ENCODE measurements around the gene STAT2. TPM values are rescaled to one million over a fixed set of nuclear protein-coding genes. Genes with fewer than 3 reads are reported as not detected.
"Not testable (repeated sequence)": the region's sequence is repeated elsewhere in the genome, so short reads cannot be mapped to it uniquely, and the experiment has no call there.

STAT2 gene
- total RNA-seq, 1 experiment from 2014 or later = 76.6 TPM

DNA sequence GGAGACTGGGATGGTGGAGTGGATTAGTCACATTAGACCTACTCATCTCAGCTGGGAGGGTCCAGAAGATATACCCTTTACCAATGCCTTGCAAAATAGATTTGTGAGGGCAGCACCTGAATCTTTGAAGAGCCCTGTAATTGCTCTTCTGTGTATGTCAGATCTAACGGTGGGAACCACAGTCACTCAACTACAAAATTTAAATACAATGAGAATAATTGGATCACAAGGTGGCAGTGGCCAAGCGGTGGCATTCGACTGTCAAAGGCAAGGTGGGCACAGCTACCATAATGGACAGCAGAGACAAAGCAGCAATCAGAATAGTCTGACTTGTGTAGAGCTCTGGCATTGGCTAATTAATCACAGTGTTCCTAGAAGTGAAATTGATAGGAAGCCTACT lies 39.6 kb upstream of the STAT2 start:
- H3K9me3 ChIP-seq (ENCODE audit: insufficient read depth, low read depth); H3K36me3 ChIP-seq (ENCODE audit: low read depth); H3F3A ChIP-seq (ENCODE audit: insufficient read depth, low read depth); H3K27me3 ChIP-seq (ENCODE audit: insufficient read depth, low read depth); DNase-seq; H3K4me1 ChIP-seq (replicated peaks; ENCODE audit: insufficient read depth); H4K20me1 ChIP-seq (ENCODE audit: insufficient read depth); H3K4me3 ChIP-seq; H3K79me2 ChIP-seq (ENCODE audit: low read depth); BruUV-seq (replicated peaks); H3K27ac ChIP-seq; H3K4me2 ChIP-seq; intact Hi-C loops (cut with micrococcal nuclease; ENCODE audit: unreplicated experiment); H2AFZ ChIP-seq; POLR2A ChIA-PET (ENCODE audit: unreplicated experiment); CTCF ChIA-PET; H3K9me2 ChIP-seq (ENCODE audit: insufficient read depth): not testable (repeated sequence)

DNA sequence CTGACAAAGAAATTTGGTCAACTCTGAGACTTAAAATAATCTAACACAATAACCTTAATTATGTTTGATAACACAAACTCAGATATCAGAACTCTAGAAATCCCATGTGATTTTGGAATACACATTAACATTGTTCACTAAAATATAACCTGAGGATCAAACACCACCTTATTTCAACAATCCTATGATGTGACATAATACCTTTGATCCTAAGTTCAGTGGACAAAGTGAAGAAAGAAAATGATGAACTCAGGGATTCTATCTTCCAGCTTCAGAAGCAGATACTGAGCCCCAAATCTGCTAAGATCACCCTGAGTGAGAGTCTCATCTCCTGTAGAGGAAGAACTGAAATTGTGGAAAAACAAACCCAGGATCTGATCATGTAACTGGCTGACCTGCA lies 38.4 kb upstream of the STAT2 start:
- no peak overlapping the region for H3K27ac ChIP-seq
- H4K20me1 ChIP-seq (ENCODE audit: insufficient read depth) = no peaks in the 10 kb centered on the region
- no peaks in the 10 kb centered on the region for H3K9me2 ChIP-seq (ENCODE audit: insufficient read depth)
- H3F3A ChIP-seq (ENCODE audit: insufficient read depth, low read depth) = no peaks in the 10 kb centered on the region
- ChIA-PET POLR2A (ENCODE audit: unreplicated experiment) (no interaction called here), CTCF (no interaction called here)
- H3K27me3 ChIP-seq (ENCODE audit: insufficient read depth, low read depth) = no peaks in the 10 kb centered on the region; the same call in 1 of the 2 replicates
- H3K4me2 ChIP-seq = no peak overlapping the region
- no TSS peak for BruUV-seq (replicated peaks)
- intact Hi-C loops (cut with micrococcal nuclease; ENCODE audit: unreplicated experiment) = no loop called here
- no peaks in the 10 kb centered on the region for H3K36me3 ChIP-seq (ENCODE audit: low read depth)
- H3K9me3 ChIP-seq (ENCODE audit: insufficient read depth, low read depth) = peaks cover 7% of the 10 kb centered on the region; the same call in 1 of the 2 replicates
- TF ChIP-seq EZH2 (IDR thresholded peaks at IDR 0.05; ENCODE audit: low read depth) = no peak
- TF ChIP-seq, protein P1, sequence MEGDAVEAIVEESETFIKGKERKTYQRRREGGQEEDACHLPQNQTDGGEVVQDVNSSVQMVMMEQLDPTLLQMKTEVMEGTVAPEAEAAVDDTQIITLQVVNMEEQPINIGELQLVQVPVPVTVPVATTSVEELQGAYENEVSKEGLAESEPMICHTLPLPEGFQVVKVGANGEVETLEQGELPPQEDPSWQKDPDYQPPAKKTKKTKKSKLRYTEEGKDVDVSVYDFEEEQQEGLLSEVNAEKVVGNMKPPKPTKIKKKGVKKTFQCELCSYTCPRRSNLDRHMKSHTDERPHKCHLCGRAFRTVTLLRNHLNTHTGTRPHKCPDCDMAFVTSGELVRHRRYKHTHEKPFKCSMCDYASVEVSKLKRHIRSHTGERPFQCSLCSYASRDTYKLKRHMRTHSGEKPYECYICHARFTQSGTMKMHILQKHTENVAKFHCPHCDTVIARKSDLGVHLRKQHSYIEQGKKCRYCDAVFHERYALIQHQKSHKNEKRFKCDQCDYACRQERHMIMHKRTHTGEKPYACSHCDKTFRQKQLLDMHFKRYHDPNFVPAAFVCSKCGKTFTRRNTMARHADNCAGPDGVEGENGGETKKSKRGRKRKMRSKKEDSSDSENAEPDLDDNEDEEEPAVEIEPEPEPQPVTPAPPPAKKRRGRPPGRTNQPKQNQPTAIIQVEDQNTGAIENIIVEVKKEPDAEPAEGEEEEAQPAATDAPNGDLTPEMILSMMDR (conservative IDR thresholded peaks at IDR 0.05) = no peak
- H2AFZ ChIP-seq = no peak overlapping the region
- H3K79me2 ChIP-seq (ENCODE audit: low read depth) = no peaks in the 10 kb centered on the region
- no peak for DNase-seq
- H3K4me3 ChIP-seq = no peak overlapping the region
- H3K4me1 ChIP-seq (replicated peaks; ENCODE audit: insufficient read depth) = no peaks in the 10 kb centered on the region

DNA sequence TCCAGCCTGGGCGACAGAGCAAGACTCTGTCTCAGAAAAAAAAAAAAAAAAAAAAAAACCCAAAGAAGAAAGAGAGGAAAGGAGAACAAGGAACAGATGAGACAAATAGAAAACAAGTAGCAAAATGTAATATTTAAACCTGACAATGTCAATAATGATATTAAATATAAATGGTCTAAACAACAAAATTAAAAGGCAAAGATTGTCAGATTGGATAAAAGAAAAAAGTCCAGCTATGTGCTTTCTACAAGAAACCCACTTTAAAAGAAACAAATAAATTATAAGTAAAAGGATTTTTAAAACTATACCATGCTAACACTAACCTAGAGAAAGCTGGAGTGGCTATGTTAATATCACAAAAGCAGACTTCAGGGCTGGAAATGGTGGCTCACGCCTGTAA lies 32.4 kb upstream of the STAT2 start:
- Histone ChIP-seq H3K36me3 (ENCODE audit: low read depth) (no peaks in the 10 kb centered on the region), H3K27ac (no peak overlapping the region), H3K9me3 (ENCODE audit: insufficient read depth, low read depth) (0 out of 2 replicates have a peak, but pooled peaks cover 2% of the 10 kb centered on the region), H3K79me2 (ENCODE audit: low read depth) (no peaks in the 10 kb centered on the region), H3K9me2 (ENCODE audit: insufficient read depth) (no peaks in the 10 kb centered on the region), H4K20me1 (ENCODE audit: insufficient read depth) (no peaks in the 10 kb centered on the region), H3K4me2 (no peak overlapping the region), H3K4me1 (replicated peaks; ENCODE audit: insufficient read depth) (no peaks in the 10 kb centered on the region), H3K27me3 (ENCODE audit: insufficient read depth, low read depth) (no peaks in the 10 kb centered on the region), H2AFZ (no peak overlapping the region), H3F3A (ENCODE audit: insufficient read depth, low read depth) (no peaks in the 10 kb centered on the region), H3K4me3 (no peak overlapping the region)
- DNase-seq = no peak
- no TSS peak for BruUV-seq (replicated peaks)
- CTCF ChIA-PET = interaction anchor here (0.6 kb wide), 2 partner anchors 368 to 401 kb away, joined by 3 to 5 read pairs; no protein-coding TSS in a partner anchor
- POLR2A ChIA-PET (ENCODE audit: unreplicated experiment) = no interaction called here
- intact Hi-C loops (cut with micrococcal nuclease; ENCODE audit: unreplicated experiment) = no loop called here
- TF ChIP-seq, protein P1 (conservative IDR thresholded peaks at IDR 0.05) = no peak
- TF ChIP-seq EZH2 (IDR thresholded peaks at IDR 0.05; ENCODE audit: low read depth) = no peak

DNA sequence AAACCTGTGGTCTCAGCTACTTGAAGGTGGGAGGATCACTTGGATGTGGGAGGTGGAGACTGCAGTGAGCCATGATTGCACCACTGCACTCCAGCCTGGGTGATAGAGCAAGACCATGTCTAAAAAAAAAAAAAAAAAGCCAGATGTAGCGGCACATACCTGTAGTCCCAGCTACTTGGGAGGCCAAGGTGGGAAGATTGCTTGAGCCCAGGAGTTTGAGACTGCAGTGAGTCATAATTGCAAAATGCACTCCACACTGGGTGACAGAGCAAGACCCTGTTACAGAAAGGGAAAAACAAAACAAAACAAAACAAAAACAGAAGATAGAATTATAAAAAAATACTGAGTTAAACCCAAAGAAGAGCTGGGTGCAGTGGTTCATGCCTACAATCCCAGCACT lies 31.8 kb upstream of the STAT2 start:
- Histone ChIP-seq H3K4me2 (no peak overlapping the region), H3K27me3 (ENCODE audit: insufficient read depth, low read depth) (no peaks in the 10 kb centered on the region), H3K79me2 (ENCODE audit: low read depth) (no peaks in the 10 kb centered on the region), H3K9me2 (ENCODE audit: insufficient read depth) (no peaks in the 10 kb centered on the region), H3K4me3 (no peak overlapping the region), H3K36me3 (ENCODE audit: low read depth) (no peaks in the 10 kb centered on the region), H3F3A (ENCODE audit: insufficient read depth, low read depth) (no peaks in the 10 kb centered on the region), H3K4me1 (replicated peaks; ENCODE audit: insufficient read depth) (0 out of 2 replicates have a peak, but pooled peaks cover 3% of the 10 kb centered on the region), H2AFZ (no peak overlapping the region), H3K27ac (no peak overlapping the region), H4K20me1 (ENCODE audit: insufficient read depth) (no peaks in the 10 kb centered on the region), H3K9me3 (ENCODE audit: insufficient read depth, low read depth) (0 out of 2 replicates have a peak, but pooled peaks cover 2% of the 10 kb centered on the region)
- DNase-seq = no peak
- BruUV-seq (replicated peaks) = no TSS peak
- POLR2A ChIA-PET (ENCODE audit: unreplicated experiment) = no interaction called here
- intact Hi-C loops (cut with micrococcal nuclease; ENCODE audit: unreplicated experiment) = no loop called here
- no peak for TF ChIP-seq EZH2 (IDR thresholded peaks at IDR 0.05; ENCODE audit: low read depth)
- TF ChIP-seq, protein P1 (conservative IDR thresholded peaks at IDR 0.05) = no peak
- CTCF ChIA-PET = interaction anchor here (0.6 kb wide), 2 partner anchors 368 to 400 kb away, joined by 3 to 5 read pairs; no protein-coding TSS in a partner anchor

All from PC-9 (cell line).